Stimulated activated CD8-positive, alpha-beta memory T cell treated with anti-CD3 and anti-CD28 coated beads, Interleukin-4, amount 100 ng/mL, for 48 hours (primary cell): ENCODE data around the gene BCL3.
"Not testable (repeated sequence)": the region's sequence is repeated elsewhere in the genome, so short reads cannot be mapped to it uniquely, and the experiment has no call there.

ENCODE experiments used
- DNase-seq: peaks from one replicate; pipeline ENCODE4 v3.0.0-alpha.2; 2020

BCL3 gene

DNA sequence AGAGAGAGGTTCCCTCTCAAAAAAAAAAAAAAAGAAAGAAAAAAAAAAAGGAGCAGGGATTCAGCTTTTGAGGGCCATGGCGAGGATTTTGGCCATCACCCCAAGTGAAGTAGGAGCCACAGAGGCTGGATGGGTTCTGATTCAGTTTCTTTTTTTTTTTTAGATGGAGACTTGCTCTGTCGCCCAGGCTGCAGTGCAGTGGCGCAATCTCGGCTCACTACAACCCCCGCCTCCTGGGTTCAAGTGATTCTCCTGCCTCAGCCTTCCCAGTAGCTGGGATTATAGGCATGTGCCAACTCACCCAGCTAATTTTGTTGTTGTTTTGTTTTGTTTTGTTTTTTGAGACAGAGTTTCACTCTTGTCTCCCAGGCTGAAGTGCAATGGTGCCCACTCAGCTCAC, 27.1 kb upstream of the BCL3 start:
- not testable (repeated sequence) for DNase-seq

DNA sequence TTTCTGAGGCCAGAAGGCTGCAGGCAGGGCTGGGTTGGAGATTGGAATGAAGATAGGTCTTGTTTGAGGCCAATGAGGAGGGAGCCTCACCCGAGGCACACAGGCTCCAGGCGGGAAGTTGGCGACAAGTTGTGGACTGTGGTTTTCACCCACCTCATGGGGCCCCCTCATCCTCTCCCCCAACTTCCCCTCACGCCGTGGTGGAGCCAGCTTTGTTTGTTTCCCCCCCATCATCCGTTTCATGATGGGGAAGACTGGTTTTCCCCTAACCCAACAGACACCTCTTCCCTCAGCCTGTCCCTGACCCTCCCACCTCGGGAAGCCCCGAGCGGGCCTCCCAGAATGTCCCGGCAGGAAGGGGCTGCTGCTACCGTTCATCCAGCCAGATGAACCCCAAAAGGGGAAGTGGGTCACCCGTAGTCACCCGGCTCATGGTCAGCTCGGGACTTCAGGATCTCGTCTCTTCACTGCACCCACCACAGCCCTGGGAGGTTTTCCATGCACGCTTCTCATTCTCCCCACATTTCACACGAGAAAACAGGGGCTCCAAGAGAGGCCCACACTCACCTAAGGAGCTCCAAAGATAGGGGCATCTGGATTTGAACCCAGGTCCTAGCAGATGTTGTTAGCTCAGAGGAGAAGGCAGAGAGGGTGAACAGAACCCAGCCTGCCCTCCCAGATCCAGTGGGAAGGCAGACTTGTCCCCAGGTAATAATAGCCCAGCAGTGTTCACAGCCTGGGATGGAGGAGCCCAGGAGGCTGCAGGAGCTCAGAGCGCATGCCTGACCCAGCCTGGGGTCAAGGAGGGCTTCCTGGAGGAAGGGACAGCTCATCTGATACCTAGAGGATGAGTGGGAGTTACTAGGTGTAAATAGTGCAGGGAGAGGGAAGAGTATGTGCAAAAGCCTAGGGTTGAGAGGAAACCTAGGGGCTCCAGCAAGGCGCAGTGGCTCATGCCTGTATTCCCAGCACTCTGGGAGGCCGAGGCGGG, 26.1 kb upstream of the BCL3 start:
- DNase-seq: no peak

DNA sequence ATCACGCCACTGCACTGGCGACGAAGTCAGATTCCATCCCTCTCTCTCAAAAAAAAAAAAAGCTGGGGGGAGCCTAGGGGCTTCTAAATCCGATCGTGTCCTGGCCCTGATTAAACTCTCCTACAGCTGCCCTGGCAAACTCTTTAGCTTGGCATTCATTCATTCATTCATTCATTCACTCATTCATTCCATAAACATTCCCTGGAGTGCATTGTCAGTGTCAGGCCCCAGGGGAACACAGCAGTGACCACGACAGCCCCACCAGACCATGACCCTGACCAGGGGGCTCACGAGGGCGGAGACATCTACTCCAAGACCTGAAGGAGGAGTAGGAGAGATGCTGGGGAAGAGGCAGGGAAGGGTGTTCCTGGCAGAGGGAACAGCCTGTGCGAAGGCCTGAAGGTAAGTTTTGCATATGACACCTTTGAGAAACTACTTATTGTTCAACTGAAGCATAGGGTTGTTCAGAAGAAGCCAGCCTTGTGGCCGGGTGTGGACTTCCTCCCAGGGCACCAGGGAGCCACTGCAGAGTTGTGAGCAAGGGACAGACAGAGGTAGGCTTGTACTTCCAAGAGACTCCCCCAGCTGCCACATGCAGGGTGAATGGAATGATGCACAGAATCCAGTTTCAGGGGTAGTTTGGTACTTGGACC, 25.1 kb upstream of the BCL3 start:
- DNase-seq: no peak

DNA sequence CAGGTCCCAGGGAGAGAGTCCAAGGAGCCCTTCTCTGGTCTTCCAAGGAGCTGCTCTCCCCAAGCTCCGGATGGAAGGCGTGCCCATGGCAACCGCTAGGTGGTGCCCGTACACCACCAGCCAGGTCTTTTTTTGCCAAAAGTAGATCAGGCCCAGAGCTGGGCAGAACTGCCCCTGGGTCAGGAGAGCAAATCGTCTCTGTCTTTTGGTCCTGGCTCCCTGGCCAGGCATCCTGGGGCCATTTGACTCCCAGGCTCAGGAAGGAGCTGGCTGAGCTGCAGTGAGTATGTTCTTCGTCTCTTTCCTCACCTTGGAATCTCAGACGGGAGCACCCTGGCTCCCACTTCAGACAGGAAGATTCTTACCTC, 24.6 kb upstream of the BCL3 start:
- DNase-seq: peak; percentile 87

DNA sequence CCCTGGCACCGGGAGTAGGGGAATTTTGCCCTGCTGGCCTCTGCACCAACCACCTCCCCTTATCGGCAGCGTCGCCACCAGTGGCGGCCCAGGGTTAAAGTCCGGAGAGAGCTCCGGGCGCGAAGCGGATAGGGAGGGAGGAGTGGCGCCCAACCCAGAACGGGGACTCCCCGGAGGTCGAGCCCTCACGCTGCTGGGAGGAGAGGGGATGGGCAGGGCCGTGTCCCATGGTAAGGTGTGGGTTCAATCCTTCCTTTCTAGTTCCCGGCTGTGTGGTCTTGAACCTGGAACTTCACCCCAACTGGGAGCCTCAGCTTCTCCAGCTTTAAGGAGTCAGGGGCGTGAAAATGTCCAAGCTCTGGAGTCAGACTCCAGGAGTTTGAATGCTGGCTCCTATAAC, 23.3 kb upstream of the BCL3 start:
- no peak for DNase-seq

DNA sequence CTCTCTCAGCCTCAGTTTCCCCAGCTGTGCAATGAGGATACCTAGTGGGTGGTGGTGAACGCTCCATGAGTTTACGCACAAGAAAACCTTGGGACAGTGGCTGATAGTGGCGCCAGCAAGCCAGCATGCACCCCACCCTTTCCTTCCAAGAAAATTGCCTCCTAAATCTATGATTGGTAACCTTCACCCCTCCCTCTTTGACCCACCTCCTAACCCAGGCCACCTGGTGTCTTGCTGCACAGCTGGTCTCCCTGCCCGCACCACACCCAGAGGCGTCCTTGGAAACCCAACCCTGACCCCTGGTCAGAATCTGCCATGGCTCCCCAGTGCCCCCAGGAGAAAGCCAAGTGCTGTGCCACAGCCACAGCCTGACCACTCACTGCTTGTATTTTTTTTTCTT, 22.8 kb upstream of the BCL3 start:
- DNase-seq: no peak

DNA sequence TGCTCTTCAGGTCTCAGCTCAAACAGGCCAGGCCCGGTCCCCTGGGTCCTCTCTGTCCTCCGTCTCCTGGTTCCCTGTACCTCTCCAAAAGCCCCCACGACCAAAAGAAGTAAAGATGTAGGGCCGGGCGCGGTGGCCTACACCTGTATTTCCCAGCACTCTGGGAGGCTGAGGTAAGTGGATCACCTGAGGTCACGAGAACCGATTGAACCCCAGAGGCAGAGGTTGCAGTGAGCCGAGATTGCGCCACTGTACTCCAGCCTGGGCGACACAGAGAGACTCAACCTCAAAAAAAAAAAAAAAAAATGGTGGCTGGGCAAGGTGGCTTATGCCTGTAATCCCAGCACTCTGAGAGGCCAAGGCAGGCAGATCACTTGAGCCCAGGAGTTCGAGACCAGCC, 22.0 kb upstream of the BCL3 start:
- DNase-seq: no peak

DNA sequence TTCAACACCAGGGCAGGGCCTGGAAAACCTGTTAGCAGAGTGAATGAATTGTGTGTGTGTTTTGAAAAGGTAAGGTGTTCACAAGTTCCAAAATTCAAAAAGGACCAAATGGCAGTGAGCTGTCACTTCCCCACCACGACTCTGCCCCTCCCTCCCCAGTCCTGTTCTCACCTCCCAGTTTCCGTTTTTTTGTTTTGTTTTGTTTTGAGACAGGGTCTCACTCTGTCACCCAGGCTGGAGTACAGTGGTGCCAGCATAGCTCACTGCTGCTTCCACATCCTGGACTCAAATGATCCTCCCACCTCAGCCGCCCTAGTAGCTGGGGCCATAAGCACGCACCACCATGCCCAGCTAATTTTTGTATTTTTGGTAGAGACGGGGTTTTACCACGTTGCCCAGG, 20.3 kb upstream of the BCL3 start:
- no peak for DNase-seq

DNA sequence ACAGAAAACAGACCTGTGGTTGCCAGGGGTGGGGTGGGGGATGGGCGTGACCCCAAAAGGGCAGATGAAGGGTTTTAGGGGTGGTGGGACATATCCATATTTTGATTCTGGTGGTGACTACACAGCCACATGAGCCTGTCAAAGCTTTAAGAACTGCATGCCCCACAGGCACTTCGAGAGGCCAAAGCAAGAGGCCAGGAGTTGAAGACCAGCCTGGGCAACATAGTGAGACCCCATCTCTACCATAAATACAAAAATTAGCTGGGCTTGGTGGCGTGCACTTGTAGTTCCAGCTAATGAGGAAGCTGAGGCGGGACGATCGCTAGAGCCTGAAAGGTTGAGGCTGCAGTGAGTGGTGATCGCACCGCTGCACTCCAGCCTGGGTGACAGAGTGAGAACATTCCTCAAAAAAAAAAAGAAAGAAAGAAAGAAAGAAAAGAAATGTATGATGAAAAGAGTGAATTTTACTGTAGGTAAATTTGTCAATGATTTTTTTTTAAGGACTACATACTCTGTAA, 18.9 kb upstream of the BCL3 start:
- no peak for DNase-seq

DNA sequence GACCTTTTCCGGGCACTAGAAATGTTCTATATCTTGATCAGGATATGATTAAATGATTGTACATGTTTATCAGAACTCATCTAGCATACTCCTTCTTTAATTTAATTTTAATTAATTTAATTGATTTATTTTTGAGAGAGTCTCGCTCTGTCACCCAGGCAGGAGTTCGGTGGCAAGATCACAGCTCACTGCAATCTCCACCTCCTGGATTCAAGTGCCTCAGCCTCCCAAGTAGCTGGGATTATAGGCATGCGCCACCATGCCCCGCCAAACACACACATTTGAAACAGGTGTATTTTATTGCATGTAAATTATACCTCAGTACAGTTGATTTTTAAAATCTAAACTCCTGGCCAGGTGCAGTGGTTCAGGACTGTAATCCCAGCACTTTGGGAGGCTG, 17.4 kb upstream of the BCL3 start:
- DNase-seq: no peak

DNA sequence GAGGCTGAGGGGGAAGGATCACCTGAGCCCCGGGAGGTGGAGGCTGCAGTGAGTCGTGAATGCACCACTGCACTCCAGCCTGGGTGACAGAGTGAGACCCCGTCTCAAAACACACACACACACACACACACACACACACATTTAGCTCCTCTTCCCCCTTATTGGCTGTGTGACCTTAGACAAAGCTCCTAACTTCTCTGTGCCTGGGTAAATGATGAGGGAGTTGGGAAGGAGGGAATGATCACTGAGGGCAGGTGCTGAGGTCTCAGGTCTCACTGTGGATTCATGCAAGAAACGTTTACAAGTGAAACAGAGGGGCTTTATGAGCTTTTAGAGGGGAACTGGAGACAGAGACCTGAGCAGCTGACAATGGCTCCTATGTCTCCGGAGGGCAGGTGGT, 16.9 kb upstream of the BCL3 start:
- no peak for DNase-seq

DNA sequence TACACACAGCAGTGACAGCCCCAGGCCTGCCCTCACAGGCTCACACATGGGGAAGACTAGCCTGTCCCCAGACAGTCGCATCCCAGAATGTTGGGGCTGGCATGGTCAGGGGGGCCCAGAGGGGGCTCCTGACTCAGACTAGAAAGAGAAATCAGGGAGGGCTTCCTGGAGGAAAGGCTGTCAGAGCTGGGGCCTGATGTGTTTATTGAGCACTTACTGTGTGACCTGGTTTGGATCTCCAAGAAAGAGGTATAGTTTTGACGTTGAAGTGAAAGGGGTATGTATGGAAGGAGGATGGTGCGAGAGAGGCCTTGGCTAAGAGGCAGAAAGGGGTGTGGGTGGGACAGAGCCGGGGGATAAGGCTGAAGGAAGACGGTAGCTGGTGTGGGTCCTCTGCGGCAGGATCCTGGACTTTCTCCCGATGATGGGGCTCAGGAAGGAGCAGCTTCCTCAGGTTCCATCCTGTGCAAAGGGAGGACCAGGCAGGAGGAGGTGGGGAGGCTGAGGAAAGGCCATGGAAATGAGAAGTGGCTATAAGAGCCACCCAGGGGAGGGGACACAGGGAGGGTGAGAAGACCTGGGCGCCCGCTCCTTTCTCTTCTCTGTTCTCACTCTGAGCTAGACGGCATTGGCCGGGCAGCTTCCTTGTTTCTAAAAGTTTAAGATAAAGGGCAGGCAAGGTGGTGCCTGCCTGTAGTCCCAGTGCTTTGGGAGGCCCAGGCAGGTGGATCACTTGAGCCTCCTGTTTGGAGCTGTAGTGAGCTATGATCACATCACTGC, 16.1 kb upstream of the BCL3 start:
- no peak for DNase-seq

DNA sequence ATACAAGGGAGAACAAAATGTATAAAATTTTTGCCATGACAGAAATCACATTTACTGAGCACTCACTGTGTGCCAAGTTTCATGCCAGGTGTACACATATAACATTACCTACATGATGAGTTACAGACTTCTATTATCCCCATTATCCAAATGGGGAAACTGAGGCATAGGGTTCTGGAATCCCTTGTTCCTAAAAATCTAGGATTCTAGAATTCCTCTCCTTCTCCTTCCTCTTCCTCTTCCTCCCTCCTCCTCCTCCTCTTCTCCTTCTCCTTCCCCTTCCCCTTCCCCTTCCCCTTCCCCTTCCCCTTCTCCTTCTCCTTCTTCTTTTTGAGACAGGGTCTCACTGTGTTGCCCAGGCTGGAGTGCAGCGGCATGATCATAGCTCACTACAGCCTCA, 14.2 kb upstream of the BCL3 start:
- no peak for DNase-seq

DNA sequence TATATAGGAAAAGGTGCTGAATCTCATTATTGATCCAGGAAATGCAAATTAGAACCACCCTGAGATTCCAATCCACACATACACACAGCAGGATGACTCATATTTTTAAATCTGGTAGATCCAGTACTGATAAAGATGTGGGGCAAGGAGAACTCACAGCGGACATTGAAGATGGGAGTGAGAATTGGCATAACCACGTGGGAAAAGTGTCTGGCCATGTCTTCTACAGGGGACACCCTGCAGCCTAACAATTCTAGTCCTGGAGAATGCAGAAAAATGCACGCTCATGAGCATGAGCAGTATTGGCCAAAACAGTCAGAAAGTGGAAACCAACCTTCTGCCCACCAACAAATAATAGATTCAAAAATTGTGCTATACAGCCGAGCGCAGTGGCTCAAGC, 13.5 kb upstream of the BCL3 start:
- DNase-seq: no peak

DNA sequence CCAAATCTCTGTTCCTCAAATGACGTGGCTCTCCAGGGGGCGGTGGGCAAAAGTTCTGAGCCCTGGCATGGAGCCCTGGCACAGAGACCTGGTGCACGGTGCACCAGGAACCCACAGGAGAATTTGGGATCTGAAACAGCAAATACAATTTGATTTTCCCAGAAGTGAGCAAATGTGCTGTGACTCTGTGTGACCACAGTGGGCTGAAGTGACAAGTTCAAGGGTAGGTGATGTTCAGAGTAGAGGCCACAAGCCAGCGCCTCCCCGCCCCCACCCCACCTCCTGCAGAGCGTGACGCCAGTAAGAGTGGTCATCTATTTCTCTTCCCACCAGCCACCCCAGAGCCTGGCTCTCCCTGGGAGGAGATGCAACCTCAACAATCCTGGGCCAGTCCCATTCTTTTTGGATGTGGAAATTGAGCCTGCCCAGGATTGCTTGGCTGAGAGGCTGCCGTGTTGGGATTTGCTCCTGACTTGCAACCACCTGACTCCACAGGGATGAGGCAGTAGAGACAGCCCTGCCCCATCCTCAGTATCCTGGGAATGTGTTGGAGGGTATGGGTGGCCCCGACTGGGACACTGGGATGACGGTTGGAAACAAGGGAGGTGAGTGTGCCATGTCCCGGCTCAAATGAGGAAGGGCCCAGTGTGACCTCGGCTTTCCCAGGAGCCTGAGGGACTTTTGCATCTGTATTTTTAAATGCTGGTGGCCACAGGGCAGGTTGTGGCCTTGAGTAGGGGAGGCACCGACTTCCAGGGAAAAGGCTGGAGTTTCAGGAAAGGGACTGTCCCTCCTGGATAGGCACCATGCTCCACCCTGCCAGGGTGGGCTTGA, 11.1 kb upstream of the BCL3 start:
- DNase-seq: no peak

DNA sequence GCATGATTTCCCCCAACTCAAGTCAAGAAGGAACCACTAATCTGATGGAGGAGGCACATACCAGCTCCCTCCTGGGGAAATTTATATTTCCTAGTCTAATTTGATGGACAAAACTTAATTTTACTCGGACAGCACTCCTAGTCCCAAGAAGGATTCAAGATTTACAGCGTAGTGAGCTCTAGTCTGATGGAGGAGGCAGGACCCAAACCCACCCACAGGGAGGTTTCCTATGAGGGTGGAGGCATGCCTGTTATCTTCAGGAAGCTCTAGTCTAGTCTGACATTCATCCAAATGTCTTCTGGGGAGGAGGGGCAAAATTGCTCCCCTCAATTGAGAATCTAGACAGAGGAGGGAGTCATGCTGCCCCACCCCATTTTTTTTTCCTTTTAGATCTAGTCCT, 10.4 kb upstream of the BCL3 start:
- no peak for DNase-seq

DNA sequence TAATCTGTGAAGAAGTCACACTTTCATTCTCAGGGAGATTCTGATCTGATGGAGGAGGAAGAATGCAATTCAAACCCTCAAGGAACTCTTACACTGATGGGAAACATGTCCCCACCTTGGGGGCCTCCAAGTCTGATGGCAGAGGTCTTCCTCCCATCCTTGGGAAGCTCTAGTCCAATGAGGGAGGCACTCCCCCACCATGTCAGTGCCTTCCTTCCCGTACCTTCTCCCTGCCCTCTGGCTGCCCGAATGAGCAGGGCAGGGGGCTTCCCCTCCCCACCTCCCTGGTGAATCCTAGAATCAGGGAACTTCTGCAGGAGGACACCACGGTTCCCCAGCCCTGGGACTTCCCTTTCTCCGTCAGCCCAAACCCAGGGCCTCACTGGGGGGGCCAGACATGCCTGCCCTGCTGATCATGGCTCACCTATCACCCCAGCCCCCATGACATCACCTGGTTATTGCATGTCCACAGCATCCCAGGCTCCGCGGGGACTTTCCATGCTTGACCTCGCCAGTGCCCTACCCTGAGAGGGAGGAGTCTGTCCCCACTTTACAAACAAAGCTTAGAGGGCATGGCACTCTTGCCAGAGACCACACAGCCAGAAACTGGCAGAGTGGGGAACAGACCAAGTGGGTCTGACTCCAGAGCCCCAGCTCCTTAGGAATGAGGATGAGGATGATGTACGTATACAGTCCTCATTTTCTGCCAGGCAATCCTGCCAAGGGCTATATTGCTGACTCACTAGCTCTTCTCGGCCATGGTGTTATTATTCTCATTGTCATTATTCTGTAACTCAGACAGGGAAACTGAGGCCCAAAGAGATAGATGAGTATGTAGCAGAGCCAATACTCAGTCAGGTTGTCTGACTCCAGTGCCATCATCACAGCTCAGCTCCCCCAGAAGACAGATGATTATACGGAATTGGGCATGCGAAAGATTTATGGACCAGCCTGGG, 9.6 kb upstream of the BCL3 start:
- no peak for DNase-seq

DNA sequence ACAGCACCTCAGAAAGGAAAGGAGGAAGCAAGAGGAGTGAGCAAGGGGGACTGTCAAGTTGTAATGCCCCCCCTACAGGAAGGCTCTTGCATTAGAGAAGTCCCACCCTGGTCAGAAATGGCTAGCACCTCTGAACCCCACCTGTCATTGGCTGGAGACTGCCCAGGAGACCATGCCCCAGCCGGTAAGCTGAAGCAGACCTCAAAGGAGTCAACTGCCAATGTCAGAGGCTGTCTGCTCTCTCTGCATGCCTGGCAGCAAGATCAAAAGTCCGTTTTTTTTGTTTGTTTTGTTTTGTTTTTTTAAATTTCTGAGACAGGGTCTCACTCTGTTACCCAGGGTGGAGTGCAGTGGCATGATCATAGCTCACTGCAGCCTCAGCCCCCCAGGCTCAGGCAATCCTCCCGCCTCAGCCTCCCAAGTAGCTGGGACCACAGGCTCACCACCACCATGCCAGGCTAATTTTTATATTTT, 8.1 kb upstream of the BCL3 start:
- DNase-seq: no peak

DNA sequence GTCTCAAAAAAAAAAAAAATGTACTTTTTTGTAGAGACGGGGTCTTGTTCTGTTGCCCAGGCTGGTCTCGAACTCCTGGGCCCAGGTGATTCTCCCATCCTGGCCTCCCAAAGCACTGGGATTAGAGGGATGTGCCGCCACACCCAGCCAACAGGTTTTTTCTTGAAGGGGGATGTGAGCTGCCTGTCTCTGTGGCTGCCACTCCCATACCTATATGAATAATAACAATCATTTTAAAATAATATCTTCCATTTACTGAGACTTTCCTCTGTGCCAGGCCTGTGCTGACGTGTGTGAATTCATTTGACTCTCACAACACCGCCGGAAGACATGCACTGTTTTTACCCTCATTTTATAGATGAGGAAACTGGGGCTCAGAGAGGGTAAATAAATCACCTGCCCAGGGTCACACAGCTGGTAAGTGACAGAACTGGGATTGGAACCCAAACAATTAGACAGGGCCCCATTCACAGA, 7.2 kb upstream of the BCL3 start:
- DNase-seq: no peak

DNA sequence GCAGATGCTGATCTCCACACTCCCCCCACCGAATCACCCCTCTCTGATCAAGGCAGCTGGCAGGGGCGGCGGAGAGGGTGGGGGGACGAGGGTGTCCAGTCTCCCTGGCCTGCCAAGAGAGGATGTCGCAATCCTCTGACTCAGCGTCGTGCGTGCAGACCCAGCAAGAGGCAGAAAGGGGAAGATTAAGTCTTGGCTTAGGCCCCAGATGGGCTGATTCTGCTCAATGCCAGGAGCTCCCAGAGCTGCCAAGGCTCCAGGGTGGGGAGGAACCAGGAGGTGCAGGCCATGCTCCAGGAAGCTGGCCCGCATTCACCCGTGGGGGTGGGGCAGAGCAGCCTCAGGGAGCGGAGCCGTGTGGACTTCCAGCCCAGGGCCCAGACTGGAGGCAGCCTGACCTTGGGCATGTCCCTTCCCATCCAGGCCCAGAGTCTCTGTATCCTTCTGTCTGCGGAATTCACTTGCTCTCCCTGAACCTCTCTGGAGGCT, 6.6 kb upstream of the BCL3 start:
- peak; percentile 59 for DNase-seq
